ENCODE results near the gene TNFAIP8L2.

Gene TNFAIP8L2

DNA sequence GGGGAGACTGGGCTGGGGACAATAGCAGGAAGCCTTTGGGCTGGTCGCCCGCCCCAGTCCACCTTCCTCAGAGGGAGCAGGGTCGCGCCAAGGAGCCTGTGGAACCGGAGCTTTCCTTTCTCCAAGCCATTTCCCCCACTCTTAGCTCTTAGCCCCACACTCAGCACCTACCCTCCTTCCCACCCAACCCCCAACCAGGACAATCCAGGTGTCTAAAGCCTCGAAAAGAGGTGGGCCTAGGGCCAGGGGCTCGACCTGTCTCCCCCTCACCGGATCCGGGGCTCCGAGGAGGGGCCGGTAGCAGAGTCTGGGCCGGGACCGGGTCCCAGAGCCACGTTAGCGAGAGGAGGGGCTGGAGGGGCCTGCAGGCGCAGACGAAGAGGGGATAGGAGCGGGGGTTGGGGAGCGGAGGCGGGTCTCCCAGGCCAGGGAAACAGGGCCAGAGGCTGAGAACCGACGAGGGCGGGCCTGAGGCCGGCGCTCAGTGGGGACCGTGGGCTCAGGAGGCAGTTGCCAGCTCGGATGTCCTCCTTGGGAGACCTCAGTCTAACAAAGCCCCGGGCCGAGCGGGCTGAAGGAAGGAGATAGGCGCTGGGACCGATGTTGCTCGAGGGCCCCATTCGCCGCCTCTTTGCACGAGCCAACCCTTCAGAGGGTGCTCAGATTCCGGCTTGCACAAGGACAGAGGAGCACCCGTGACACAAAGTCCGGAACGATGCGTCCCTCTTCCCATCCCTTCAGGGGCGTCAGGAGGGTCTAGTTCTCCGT, 11.0 kb upstream of the TNFAIP8L2 start:
- no peak for DNase-seq (ENCODE audit: low spot score)
- FAIRE-seq = no peak

DNA sequence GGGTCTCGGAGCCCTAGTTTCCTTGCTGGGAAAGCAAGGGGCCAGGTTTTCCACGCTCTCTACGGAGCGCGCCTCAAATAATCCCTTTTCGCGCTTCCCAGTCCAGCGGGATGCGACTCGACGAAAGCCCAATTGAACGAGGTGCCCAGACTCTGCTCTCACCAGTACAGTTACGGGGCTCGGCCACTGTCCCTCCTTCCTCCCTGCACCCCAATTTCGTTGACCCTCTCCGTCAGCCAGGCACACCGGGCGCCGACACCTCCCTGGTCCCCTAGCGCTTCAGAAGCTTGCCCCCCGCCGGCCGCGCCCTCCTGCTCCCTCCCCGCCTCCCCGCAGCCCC, 10.4 kb upstream of the TNFAIP8L2 start:
- DNase-seq (ENCODE audit: low spot score) = no peak
- FAIRE-seq = no peak

DNA sequence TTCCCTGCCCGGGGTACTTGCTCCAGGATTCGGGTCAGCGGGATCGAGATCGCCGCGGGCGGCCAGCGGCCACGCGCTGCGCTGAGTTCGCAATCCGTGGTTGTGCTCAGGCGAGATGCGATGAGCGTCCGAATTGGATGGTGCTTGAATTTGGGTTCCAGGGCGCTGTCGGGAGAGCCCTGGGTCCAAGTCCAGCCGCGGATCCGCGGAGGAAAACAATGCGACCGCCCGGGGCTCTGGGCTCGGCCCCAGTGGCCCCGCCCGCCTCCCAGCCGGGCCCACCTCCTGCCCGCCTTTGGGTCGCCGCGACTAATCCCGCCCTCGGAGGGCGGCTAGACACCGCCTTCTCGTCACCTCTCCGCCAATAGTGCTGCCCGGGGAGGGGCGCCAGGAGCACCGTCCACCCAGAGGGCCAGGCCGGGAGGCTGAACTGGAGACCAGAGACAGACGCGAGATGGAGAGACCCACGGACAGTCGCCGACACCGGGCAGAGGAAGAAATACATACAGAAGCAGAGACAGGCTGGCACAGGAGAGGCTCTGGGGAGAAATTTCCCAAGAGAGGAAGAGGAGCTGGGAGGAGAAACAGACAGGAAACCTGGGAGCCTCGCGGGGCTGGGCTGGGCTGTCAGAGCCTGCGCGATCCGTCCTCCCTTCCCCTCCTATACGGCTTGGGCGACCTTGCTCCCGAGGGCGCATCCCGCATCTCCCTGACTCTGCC, 9.9 kb upstream of the TNFAIP8L2 start, which contains the start of gene SEMA6C:
TSS of gene SEMA6C (minus strand) at position 220 of the 720 bp plus-strand sequence. CDS start 4,010 bp downstream, outside the sequence.
- FAIRE-seq (peak; percentile 90), DNase-seq (ENCODE audit: low spot score) (peak; percentile 97)

DNA sequence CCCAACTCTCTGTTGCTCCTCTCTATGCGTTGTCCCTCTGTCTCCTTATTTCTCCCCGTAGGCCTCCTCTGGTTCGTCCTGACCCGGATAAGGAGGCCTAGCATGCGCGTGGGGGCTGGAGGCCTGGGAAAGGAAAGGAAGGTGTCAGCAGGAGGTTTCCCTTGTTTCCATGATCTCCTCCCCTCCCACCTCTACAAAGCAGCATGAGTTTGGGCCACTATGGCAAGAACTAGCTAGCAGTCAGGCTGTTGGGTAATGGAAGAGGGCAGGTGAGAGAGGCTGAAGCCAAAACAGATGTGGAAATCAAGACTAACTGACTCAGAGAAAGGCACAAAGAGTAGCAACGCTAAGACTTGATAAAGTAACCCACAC, 9.3 kb upstream of the TNFAIP8L2 start:
- FAIRE-seq = no peak
- DNase-seq (ENCODE audit: low spot score) = no peak

DNA sequence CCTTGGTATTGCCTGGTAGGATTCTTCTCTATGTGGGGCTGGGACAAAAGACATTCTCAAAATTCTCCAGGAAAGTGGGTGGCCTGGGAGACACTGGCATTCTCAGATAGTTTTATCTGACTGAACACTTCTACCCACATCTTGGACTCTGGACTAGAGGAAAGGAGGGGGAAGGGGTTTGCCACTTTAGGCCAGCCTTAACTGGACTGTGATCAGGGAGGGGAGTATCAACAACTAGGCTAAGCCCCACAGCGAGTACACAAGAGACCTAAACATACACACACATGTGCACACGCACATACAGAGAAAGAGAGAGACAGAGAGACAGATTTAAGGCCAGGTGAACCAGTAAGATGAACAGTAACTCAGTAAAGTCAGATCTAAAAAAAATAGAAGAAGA, 8.8 kb upstream of the TNFAIP8L2 start:
- FAIRE-seq = no peak
- DNase-seq (ENCODE audit: low spot score) = no peak

DNA sequence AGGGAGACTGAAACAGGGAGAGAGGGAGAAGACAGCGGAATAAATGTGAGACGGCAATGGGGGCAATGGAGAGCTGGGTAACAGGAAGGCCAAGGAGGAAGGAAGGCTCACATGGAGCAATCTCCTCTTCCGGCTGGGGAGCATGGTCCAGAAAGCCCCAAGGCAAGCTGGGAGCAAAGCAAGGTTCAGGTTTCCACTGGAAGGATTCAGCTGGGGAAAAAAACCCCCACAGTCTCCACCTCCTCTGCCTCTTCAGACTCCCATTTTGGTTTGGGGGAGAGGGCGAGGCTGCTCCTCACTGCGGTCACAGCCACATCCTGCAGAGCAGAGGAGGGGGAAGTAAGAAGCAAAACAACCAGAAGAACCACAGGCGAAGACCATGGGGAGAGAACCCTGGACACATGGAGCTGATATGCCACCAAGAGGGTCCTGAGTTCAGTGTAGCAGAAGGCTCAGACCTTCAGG, 650 bp downstream of the TNFAIP8L2 start:
- FAIRE-seq (no peak), DNase-seq (ENCODE audit: low spot score) (no peak)

DNA sequence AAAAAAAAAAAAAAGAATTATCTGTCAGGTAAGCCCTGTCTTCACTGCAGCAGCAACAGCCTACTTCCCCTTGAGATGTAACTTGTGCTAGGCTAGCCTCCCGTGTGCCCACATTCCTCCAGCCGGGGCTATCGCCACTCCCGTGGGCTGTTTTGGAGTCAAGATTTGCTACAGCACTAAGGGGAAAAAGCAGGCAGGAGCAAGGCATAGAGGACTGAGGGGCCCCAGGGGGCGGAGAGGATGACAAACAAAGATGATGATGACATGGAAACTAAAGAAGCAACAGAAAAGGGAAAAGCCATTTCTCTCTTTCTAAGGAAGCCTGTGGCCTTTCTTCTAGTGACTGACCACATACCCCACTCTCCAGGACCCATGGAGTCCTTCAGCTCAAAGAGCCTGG, 1.9 kb downstream of the TNFAIP8L2 start:
- FAIRE-seq = no peak
- no peak for DNase-seq (ENCODE audit: low spot score)

DNA sequence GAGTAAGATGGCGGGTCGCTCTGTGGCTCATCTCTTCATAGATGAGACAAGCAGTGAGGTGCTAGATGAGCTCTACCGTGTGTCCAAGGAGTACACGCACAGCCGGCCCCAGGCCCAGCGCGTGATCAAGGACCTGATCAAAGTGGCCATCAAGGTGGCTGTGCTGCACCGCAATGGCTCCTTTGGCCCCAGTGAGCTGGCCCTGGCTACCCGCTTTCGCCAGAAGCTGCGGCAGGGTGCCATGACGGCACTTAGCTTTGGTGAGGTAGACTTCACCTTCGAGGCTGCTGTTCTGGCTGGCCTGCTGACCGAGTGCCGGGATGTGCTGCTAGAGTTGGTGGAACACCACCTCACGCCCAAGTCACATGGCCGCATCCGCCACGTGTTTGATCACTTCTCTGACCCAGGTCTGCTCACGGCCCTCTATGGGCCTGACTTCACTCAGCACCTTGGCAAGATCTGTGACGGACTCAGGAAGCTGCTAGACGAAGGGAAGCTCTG, 2.4 kb downstream of the TNFAIP8L2 start:
- no peak for FAIRE-seq
- no peak for DNase-seq (ENCODE audit: low spot score)

DNA sequence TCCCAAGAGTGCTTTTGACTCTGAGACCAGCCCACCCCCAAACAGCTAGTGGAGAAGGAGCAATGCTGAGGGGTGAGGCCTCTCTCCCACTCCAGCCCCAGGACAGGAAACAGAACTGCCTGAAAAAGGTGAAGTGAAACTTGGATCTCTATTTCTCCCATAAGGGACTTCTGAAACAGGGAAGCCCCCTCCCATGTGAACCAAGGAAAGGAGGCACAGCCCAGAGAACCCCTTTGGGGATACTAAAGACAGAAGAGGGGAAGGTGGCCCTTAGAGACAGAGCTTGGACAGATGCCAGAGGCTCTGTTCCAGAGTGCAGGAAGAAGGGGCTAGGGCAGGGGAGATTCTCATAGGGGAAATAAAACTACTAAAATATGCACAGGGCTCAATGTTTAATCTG, 2.9 kb downstream of the TNFAIP8L2 start:
- DNase-seq (ENCODE audit: low spot score) (no peak), FAIRE-seq (no peak)

DNA sequence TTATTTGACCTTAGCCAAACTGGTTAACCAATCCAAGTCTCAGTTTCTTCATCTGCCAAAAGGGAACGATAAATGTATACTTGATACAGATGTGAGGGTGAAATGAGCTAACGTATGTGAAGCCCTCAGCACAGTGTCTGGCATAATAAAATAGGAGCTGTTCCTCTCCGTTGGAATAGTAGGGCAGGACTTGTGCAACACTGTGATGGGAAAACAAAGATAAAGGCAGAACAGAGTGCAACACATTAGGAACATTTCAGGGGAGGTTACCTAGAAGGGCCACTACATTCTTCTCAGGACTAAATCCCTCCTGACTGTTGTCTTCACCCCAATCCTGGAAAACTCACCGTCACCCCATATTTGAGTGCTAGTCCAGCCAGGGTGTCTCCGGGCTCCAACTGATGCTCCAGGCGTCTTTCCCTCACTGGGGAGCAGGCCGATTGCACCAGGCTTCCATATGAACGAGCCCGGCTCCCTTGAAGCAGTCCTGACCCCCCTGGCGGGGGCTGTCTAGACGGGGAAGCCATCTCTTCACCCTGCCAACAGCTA, 8.4 kb downstream of the TNFAIP8L2 start:
- FAIRE-seq = no peak
- DNase-seq (ENCODE audit: low spot score) = no peak

DNA sequence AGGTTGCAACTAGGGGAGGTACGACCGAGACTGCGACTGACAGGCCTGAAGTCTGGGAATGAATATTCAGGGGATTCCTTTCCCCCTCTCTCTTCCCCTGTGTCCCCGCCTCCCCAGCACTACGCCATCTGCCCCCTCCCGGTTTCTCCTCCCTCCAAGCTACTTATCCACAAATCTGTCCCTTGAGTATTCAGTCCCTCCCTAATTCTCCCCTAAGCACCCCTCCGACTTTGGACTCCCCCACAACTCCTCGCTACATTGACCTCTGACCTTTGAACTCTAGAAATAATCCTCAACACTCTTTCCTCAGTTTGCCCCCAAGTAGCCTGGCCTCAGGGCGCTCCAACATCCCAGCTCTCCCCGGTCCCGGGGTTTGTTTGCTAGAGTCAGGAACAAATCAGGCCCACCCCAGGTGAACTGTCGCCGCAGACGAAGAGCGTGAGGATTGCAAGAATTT, 8.9 kb downstream of the TNFAIP8L2 start:
- DNase-seq (ENCODE audit: low spot score) = peak; percentile 38
- FAIRE-seq = no peak

DNA sequence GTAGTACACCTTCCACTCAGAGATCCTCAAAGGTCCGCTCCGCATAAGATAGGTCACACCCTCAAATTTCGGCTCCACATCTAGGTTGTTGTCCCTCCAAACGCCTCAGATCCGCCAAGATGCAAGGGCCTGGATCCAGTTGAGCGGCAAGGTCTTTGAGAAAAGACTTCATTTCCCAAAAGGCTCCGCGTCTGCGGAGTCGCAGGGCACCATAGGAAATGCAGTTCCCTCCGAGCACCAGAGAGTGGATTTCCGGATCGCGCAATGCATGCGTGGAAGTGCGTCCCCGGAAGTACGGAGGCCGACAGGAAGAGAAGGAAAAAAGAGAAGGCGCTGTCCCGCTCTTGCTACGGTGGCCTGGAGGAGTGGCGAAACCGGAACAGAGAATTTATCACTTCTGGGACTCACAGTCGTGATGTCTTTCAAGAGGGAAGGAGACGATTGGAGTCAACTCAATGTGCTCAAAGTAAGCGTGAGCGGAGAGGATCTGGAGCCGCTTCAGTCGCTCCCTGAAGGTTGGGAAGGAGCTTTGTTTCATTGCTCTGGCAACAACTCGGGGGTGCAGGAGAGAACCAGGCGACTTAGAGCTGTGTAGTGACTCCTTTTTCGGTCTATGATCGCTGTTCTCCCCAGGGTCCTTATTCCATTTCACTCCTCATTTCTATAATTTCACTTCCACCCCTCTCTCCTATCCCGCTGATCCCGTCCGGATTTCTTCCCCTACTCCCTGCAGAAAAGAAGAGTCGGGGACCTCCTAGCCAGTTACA, 9.5 kb downstream of the TNFAIP8L2 start, which contains the start of the genes LYSMD1 and SCNM1:
TSS of gene LYSMD1 (minus strand) at position 165 of the 767 bp plus-strand sequence. CDS start 644 bp downstream, outside the sequence.
TSS of gene SCNM1 (plus strand) at position 407 of the 767 bp plus-strand sequence. CDS start at position 416, 9 bp downstream.
- FAIRE-seq = no peak
- DNase-seq (ENCODE audit: low spot score) = peak; percentile 95

DNA sequence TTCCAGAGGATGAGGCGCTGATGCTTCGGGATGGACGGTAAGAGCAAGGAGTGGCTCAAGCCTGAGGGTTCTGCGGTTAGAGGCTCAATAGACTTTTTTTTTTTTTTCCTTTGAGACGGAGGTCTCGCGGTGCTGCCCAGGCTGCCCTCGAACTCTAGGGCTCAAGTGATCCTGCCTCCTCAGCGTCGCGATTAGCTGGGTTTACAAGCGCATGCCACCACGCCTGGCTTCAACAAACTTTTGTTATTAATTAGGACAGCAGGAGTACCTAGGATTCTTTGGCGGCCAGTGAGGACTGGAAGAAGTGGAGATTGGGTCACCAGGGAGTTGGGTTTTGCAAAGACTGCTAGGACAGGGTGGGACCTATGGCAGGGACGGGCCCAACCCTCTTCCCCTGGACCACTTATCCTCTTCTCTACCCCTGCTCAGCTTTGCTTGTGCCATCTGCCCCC, 10.1 kb downstream of the TNFAIP8L2 start:
- no peak for FAIRE-seq
- DNase-seq (ENCODE audit: low spot score) = peak; percentile 29

DNA sequence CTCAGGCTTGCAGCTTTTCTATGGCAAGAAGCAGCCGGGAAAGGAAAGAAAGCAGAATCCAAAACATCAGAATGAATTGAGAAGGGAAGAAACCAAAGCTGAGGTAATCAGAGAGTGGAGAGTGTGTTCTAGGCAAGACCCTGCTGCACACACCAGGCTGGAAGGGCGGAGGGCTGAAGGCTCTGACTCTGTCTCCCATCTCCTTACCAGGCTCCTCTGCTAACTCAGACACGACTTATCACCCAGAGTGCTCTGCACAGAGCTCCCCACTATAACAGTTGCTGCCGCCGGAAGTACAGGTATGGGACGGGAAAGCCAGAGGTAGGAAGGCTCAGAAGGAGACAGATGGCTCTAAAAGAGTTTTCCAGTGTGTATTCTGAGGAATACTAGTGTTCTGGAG, 10.7 kb downstream of the TNFAIP8L2 start:
- FAIRE-seq (no peak), DNase-seq (ENCODE audit: low spot score) (no peak)

DNA sequence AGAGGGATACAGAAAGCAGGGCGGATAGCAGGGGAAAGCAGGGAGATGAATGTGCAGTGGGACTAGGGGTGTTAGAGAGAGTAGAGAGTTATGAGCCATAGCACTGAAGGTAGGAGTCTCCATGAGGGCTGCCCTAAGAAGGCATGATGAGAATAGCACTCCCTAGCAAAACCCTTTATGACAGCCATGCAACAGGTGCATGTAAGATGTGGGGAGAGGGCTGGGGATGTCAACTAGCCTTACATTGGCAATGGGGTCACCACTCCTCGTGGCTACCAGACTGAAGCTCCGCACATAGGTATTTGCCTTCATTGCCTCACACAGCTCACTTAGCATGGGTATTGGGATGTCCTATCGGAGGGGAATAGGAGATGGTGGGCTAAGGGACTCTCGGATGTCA, 14.7 kb downstream of the TNFAIP8L2 start:
- no peak for FAIRE-seq

DNA sequence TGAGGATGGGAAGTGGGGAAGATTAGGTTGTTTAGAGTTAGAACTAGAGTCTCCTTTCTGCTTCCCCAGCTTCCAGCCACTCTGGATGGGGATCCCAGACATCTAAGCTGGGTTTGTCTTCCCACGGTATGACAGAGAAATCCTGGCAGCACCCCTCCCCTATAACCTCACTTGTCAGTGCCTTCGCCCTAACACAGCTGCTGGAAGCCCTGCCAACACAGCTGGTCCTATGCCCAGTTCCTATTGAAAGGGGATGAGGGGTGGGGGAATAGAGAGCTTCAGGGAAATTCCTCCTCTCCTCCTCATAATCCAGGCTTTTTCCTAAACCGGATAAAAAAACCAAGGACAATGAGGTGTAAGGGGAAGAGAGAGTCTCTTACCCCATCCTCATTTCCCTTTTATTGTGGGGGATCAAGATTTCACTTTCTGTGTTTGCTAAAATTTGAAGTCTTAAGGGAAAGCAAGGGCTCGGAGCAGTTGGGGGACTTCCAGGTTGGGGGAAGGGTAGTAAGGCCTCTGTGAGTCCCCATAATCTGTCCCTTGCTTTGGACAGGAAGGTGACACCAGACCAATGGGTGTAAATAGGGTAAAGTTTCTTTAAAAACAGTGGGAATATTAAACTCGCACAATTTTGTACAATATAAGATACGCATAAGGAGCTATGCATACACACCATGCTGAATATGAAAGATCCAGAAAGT, 18.7 kb downstream of the TNFAIP8L2 start:
- DNase-seq (ENCODE audit: low spot score) (no peak), FAIRE-seq (no peak)

More for the DNA sequence above, 14.7 kb downstream of the TNFAIP8L2 start:
- DNase-seq (ENCODE audit: low spot score) = no peak

DNA sequence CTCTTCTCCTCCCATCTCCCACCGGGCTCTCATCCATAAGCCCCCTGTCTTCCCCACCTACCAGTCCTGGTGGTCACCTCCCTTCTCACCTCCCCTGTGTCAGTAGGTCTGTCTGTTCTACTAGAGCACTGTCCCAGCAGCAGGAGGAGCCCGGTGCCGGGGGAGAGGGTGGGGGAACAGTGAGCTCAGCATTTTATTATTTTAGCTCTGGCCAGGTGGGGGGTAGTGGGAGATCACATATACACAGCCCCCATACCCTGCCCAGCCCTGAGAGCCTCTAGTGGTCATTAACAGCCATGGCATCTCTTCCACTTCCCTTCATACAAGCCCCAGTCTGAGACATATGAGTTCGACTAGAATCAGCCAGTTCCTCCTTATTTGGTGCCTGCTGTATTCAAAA, 19.4 kb downstream of the TNFAIP8L2 start, which contains the start of gene TMOD4:
TSS of gene TMOD4 (minus strand) at position 119 of the 400 bp plus-strand sequence. CDS start 1,106 bp downstream, outside the sequence.
- DNase-seq (ENCODE audit: low spot score) (peak; percentile 36), FAIRE-seq (no peak)

DNA sequence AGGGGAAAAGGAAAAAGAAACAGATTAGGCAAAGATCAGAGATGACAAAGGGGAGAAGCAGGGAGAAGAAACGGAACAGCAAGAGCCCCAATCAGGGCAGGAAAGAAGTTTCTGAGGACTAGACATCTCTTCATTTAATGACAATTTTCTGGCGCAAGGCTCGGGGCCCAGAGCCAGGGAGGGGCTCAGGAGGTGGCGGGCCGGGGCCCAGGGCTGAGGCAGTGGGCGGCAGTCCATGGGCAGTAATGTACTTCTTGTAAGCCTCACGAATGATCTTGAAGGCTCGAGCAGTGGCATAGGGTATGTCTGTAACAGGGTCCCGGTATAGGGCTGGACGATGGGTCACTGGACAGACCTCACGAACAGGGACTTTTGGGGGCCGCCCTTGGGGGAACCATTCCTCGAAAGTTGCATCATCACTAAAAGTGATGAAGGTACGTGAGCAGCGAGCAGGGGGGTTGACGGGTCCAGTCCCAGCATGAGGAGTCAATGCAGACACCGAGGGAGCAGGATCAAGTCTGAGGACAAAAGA, 20.1 kb downstream of the TNFAIP8L2 start:
- FAIRE-seq = no peak
- no peak for DNase-seq (ENCODE audit: low spot score)

DNA sequence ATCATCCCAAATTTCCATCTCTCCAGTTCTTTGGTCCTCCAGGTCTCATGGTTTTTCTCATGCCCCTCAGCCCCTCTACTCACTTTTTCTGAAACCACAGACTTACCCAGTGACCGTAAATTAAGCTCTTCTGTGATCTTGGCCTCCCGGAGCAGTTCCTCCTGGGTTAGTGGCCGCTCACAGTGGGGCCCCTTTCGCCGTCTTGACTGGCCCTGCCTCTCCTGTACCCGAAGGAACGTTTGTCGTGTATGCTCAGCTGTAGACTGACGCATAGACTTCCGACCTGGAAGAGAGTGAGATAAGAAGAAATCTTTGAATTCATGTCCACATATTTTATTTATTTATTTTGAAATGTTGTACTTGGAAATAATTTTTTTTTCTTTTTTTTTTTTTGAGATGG, 27.8 kb downstream of the TNFAIP8L2 start:
- DNase-seq (ENCODE audit: low spot score) (no peak), FAIRE-seq (no peak)

DNA sequence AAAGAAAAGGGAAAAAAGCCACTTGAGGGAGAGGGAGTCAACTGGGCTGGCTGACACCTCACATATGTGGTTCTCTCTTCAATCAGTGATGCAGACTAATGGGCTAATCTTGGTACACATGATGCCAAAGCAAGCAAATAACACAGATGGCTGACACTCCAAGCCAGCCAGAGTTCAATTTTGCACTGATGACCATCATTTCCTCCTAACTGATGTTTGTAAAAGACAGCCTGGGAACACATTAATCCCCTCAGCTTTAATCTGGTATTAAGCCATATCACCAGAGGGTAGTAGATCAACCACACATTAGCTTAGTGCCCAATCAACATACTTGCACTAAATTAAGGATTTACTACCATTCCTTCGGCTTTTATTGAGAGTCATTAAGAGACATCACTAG, 30.8 kb downstream of the TNFAIP8L2 start:
- DNase-seq (ENCODE audit: low spot score) (no peak), FAIRE-seq (no peak)

All from urothelium cell line (cell line).